ENCODE results near the gene KCNC3.

DNA sequence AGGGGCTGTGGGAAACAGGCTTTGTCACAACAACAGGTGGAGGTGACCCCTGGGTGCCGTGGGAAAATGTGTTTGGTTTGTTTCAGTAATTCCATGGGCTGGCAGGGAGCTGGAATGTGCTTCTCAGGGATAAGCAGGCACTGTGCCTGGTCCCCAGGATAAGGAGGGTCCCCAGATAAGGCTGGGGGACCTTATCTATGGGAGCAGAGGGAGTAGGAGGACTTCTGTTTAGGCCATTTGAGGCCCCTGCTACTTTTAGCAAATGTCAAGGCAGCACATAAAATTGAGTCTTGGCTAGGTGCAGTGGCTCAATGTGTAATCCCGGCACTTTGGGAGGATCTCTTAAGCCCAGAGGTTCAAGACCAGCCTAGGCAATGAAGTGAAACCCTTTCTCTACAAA lies 59.5 kb downstream of the KCNC3 start:
- no peak for TF ChIP-seq POLR2AphosphoS5 (IDR thresholded peaks at IDR 0.05)
- no peak for TF ChIP-seq CTCF (IDR thresholded peaks at IDR 0.05)

Data from transverse colon (tissue), 4 donors.